NCI-H446 treated with DMSO at 0.1 percent for 48 hours (cell line): ENCODE results near the gene CARD19.

Experiments used
- DNase-seq: peaks from one replicate; lab custom pipeline; 2025; lab: John Stamatoyannopoulos, UW

CARD19 gene

DNA sequence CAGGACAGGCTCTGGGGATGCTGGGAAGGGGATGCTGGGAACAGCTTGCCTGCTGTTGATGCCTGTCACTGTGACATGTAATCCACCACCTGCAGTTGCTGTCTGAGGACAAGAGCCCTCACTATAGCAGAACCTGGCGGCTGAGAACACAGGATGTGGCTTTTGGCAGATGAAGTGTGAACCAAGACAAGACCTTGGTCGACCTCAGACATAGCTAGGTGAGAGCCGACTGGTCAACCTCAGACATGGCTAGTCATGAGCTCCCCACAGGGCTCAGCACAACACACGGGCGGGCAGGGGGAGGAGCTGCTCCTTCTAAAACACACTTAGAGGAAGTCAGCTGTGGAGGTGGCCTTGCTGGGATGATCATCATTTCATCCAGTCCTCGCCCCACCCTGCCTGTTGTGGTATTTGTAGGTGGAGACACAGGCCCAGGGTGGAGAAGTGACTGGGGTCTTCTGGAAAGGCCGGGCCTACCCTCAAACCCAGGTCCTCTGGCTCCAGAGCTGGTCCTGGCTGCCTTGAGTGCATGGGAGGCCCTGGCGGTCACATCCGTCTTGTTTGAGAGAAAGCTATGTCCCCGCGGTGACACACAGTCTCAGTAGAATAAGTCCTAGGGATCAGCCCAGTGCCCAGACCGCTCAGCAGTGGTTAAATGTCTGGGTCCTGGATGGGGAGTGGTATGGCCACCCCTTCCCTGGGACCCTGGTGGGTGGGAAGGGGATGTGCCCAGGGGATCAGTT is 31.5 kb upstream of the CARD19 start:
- DNase-seq = no peak

DNA sequence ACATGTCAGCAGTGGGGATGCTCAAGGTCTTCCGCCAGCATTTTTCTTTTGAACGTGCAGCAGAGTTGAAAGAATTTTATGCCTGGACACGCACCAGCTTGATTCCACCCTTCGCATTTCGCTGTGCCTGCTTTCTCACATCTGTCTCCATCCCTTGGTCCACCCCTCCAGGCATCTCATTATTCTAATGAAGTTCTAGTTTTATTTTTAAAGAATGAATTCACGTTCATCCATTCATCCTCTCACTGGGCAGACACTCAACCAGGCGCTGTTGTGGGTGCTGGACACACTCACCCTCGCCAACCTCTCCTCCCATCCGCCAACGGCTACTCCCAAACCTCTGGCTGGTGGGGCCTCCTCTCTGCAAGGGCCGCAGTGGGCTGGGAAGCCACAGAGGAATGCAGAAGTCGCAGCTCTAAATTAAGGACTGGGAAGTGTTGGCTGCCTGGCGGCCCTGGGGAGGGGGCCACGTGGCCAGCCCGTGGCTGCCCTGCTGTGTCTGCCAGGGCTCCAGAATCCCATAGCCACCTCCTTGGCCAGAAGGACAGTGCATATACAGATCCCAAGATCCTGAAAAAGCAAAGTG is 30.8 kb upstream of the CARD19 start:
- DNase-seq = no peak

DNA sequence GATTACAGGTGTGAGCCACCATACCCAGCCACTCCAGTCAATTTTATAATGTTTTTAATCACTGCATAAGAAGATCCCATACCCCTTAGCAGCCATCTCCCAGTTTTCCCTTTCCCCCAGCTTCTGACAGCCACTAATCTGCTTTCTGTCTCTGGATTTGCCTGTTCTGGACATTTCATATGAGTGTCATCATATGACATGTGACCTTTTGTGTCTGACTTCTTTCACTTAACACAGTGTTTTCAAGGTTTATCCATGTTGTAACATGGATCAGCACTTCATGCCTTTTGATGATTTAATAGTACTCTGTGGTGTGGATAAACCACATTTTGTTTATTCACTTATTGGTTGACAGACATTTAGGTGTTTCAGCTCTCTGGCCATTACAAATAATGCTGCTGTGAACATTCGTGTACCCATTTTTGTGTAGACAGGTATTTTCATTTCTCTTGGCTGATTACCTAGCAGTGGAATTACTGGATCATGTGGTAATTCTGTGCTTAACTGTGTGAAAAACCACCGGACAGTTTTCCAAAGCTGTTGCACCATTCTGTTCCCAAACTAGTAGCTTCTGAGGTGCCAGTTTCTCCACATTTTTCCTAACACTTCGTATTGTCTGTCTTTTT is 28.9 kb upstream of the CARD19 start:
- DNase-seq = no peak

DNA sequence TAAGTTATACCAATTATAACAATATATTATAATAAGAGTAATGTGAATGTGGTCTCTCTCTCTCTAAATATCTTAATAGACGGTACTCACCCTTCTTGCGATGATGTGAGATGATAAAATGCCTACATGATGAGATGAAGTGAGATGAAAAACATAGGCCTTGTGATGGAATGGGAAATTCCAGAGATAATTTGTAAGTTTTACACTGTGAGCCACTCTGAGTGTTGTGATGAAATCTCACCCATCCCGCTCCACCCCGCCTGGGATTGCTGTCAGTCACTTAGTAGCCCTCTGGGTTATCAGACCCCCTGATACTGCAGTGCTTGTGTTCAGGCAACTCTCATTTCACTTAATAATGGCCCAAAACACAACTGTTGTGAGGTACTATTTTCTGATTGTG is 27.1 kb upstream of the CARD19 start:
- DNase-seq = no peak

DNA sequence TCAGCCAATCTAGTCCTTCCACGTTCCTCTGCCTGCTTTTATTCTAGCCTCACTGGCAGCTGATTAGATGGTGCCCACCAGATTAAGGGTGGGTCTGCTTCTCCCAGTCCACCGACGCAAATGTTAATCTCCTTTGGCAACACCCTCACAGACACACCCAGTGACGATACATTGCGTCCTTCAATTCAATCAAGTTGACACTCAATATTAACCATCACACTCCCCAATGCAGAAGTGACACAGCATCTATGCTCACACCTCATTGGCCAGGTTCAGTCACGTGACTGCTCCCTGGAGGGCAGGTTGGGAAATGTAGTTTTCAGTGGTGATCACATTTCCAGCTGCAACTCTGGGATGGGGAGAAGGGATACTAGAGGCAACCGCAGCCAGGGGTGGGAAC is 24.6 kb upstream of the CARD19 start:
- no peak for DNase-seq

DNA sequence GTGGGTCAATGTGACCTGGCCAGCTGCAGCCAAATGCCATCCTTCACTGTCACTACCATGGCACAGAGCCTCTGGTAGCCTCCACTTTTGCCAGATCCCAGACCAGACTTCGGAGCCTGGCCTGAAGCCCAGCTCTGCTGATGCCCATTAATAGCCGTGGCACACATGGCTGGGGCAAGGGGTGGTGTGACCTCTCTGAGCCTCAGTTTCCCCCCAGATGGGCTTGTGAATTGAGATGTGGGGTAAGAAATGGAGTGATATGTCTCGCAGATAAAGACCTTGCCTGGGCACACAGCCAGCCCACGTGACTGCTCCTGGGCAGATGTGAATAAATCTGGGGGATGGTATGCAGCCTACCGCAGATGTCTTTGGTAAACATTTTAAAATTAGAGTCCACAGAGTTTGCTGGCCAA is 23.6 kb upstream of the CARD19 start:
- no peak for DNase-seq

DNA sequence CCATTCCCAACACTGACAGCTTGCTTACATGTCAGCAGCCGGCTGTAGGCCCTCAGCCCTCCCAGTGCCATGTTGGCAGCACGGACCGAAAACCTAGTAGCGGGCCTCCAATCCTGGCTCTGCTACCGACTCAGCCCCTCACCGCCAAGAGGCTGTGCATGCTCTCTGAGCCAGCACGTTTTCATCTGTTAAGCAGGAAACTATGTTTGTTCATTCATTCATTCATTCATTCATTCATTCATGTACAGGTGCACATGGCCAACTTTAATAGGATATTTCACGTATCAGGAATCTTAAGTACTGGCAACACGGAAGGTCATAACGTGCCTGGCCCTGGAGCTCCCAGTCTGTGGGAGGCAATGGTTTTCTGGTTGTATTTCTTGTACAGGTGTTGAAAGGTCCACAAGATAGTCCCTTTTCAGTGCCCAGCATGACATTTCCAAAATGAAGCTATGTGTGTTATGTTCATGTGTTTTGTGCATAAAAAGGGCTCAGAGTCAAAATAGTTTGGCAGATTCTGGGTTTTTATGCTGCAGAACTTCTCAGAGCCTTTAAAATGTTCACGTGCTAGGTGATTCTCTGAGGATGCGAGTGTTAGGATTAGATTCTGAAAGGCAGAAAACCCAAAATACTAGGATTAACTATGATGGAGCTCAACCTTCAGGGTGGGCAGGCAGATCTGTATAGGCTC is 19.8 kb upstream of the CARD19 start:
- no peak for DNase-seq

DNA sequence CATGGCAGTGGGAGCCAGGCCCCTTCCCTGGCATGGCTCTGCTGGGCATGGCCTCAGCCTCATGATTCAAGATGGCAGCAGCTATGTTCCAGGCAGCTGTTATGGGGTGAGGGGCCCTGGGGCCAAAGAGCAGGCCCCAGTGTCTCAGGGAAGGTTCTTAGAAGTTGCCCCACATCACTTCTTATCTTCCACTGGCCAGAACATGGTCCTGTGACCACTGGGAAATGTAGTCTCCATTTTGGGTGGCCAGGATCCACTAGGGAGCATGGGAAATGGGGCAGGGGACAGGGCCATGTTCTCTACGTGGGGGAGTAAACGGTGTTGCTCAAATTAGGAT is 19.3 kb upstream of the CARD19 start:
- DNase-seq = no peak

DNA sequence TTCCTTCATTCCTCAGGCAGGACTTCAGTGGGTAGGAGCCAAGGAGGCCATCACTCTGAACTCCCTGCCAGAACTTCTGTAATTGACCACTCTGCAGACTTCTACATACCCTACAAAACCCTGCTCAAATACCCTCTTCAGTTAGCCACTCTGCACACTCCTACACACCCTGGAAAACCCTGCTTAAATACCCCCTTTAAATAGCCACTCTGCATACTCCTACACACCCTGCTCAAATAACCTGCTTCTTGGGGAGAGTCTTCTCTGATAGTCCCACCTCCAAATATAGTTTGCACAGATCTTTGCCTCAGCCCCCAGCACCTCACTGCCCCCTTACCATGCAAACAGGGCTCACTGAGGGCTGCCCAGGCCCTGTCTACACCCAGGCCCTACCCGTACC is 18.6 kb upstream of the CARD19 start:
- DNase-seq = no peak

DNA sequence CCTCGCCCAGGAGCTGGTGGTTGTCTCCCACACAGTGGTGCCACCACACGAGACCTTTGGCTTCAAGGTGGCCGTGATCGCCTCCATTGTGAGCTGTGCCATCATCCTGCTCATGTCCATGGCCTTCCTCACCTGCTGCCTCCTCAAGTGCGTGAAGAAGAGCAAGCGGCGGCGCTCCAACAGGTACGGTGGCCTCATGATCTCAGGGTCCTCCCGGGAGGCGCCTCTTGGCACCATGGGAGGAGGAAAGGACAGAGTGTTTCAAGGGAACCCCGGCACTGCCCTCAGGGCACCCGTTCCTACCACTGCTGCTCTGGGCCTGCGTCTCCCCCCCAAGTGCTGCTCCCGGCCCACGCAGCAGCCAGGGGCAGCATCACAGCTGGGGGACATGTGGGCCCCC is 18.2 kb upstream of the CARD19 start:
- no peak for DNase-seq

DNA sequence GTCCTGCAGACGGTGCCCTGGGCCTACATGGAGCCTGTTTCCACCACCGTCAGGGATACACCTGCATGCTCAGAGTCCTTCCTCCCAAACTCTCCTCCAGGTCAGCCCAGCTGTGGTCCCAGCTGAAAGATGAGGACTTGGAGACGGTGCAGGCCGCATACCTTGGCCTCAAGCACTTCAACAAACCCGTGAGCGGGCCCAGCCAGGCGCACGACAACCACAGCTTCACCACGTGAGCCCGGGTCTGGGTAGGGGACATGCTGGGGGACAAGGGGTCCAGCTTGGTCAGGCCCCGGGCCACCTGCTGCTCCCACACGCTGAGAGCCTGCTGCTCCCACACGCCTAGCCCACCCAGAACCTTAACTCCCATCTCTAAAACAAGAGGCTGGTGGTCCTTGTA is 16.6 kb upstream of the CARD19 start:
- DNase-seq = no peak

DNA sequence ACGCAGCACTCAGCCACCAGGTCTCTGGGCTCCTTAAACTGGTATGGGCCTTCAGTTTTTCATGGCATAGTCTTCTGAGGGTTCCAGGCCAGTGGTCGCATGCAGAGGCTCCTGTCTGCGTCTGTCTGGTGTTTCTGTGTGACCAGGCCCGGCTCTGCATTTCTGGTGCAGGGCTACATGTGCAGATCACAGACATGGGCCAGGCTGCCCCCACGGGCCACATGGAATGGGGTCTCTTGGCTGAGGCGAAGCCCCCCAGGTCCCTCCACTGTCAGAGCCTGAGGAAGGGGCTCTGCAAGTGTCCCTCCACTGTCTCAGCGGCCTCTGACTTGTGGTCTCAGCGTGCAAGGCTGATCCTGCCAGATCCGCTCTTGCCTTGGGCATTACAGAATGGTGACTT is 15.6 kb upstream of the CARD19 start:
- DNase-seq = no peak

DNA sequence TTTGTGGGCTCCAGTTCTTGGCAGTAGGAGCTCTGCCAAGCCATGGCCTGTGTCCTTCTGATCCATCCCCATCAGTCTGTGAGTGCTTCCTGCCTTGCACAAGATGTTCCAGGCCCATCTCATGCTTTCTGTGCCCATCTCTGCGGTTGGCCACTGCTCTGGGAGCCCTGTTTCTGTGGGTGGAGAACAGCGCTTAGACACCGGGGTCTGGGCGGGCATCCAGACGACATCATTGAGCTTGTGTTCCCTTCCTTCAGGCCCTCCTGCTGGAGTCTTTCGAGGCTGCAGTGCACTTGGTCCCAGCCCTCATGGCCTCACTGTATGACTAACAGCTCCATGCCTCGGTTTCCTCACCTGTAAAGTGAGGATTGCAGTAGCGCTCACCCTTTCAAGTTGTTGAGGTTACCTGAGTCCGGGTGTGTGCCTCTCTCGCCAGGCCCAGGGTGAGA is 14.9 kb upstream of the CARD19 start:
- no peak for DNase-seq

DNA sequence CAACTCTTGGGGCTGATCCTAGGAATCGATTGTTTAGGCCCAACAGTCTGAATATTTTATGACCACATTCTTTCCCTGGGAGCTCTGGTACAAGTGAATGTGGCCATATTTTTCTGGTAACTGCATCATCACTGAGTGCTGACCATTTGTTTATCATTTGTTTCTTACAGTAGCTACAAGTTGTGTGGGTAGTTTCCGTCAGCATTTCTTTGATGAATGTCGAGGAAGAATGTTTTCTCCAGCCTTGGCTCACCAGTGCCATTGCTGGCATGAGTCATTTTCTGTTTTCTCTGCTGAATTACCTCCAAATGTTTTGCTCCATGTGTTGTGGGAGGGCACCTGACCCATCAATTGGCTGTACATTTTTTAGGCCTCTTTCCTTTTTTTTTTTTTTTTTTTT is 14.1 kb upstream of the CARD19 start:
- DNase-seq = no peak

DNA sequence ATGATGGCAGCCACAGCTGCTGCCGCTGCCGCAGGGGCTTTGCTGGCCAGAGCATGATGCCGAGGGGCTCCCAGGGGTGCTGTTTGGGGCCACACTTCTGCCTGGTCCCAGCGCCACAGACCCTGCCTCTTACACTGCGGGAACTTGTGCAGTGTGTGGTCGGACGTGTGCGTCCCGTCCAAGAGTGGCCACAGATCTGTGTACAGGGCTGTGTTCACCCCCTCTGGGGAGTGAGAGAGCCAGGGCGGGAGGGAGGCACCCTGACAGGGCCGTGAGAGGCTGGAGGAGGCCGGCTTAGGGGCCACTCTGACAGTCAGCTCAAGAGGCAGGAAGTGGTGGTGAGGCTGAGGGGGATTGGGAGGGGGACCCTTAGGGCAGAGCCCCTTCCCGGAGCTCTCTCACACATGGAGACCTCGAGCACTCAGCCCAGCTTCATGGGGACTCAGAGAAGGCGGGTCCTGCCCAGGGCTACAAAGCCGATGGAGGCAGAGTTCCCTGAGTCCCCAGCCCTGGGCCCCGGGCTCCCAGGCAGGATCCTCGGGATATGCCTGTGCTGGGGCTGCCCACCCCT is 13.1 kb upstream of the CARD19 start:
- DNase-seq = no peak

DNA sequence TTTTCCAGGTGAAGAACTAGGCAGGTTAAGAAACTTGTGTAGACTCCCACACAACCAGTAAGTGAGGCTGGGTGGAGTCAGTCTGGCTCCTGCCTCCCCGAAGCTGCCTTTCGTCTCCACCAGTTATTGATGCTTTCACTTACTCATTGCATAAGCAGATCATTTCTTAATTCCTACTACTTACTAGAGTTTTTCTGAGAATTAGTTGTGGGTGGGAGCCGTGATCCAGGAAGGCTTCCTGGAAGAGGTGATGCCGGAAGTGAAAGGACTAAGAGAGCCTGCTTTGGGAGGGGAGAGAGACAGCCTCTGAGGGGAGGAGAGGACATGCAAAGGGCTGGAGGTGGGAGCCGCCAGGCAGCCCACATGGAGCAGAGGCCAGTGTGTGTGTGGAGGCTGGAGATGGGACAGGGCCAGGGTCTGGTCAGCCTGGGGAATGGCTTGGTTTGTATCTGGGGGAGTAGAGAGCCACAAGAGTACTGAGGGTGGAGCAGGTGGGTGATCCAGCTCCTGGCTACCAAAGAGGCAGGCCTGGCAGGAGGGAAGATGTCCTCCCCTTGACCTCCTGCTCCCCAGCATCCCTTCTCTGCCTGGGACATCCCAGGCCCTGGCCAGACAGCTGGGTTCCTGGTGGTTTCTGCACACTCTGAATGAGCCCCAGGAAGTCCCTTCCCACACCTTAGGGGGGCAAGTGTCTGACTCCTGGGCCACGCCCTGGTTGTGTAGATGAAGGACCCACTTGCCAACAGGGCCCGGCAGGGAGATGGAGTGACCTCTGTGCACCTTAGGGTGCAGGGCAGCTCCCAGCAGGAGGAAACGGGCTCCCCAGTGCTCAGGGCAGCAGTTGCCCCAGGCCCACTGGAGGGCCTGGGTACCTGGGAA is 12.2 kb upstream of the CARD19 start:
- no peak for DNase-seq

DNA sequence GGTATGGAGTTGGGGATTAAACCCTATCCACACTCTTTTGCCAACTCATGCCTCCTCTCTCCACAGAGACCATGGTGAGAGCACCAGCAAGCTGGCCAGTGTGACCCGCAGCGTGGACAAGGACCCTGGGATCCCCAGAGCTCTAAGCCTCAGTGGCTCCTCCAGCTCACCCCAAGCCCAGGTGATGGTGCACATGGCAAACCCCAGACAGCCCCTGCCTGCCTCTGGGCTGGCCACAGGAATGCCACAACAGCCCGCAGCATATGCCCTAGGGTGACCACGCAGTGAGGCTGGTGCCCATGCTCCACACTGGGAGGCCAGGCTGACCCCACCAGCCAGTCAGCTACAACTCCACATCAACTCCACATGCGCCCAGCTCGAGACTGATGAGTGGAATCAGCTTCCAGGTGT is 11.5 kb upstream of the CARD19 start:
- no peak for DNase-seq

DNA sequence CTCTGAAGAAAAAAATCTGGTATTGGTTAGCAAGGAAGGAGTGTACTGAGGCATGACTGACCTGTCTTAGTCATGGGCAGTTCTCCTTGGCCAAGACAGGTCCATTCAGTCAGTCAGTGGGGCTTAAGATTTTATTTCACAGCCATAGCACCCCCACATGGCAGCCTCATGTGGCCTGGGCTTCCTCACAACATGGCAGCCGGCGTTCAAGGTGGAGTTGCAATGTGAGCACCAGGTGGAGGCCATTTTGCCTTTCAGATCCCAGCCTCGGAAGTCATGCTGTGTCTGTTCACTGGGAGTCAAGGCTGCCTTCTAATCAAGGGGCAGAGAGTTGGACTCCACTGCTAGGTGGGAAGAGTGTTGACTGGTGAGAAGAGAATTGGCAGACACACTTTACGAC is 10.3 kb upstream of the CARD19 start:
- no peak for DNase-seq

DNA sequence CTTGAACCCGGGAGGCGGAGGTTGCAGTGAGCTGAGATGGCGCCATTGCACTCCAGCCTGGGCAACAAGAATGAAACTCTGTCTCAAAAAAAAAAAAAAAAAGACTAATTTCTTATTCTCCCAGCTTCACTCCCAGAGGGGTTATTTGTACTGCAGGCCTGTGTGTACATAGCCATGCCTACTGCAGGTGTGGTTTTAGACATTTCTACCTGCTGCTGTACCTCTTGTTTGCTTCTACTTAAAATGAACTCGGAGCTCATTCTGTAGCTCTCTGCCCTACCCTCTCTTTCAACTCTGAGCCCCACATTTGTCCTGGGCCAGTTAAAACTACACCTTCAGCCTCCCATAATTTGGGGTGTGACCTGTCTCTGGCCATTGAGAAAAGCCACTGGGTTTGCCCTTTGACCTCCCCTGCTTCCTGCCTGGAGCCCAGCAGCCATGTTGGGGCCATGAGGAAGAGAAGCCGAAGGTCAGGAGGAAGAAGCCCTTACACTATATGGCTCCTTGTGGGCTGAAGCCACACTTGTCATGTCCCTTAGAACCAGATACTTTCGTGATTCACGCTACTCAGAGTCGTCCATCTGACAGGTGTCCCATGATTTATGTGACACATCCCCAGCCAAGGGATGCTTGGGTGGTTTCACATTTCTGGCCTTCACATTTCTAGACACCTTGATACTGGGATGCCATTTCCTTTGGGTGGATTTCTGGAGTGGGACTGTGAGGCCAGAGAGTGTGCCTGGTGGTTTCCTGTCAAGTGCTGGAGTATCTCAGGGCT is 9.4 kb upstream of the CARD19 start:
- DNase-seq = no peak

DNA sequence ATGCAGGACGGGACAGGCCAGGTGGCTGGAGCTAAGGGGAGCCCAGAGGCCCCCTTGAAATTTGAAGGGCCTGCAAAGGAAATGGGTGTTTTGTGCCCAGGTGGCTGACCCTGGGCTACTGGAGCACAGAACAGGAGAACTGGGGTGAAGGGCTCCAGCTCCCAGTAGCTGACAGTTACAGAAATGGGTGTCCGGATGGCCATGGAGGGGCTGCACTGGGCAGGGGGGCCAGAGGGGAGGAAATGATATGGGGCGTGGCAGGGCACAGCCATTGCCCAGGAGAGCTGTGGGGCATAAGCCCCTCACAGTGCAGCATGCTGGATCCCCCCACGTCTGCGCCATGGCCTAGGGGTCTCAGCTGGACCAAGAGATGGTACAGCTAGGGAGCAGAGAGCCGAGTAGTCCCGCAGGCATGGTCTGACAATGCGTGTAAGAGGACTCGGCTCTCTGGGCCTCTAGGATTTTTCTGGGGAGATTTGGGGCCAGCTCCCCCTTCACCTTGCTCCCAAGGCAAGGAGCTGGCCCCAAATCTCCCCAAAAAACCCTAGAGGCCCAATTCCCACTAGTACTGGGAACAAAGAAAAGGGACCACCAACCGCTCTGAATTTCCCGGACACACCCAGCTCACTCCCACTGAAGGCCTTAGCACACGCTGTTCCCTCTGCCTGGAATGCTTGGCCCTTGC is 7.9 kb upstream of the CARD19 start:
- no peak for DNase-seq

DNA sequence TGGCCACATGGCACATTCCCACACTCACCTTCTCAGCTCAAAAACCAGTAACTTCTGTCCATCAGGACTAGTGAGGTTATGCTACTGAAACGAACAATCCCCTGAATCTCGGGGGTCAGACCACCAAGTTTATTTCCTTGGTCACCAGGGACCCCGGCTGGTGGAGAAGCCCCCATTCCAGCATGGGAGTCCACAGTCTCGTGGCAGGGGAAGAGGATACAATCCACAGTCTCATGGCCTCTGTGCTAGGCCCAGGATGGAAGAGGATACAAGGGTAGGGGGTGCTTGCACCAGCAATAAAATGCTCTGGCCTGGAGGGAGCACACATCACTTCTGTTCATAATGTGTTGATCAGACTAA is 7.4 kb upstream of the CARD19 start:
- DNase-seq = no peak
